NCI-H1417 (cell line): ENCODE measurements around the gene WDR12.
"Not testable (repeated sequence)": the region's sequence is repeated elsewhere in the genome, so short reads cannot be mapped to it uniquely, and the experiment has no call there.

Source experiments
- DNase-seq, 3 experiments: peaks; one replicate each; lab custom pipeline; 2025; lab: John Stamatoyannopoulos, UW

WDR12 gene

DNA sequence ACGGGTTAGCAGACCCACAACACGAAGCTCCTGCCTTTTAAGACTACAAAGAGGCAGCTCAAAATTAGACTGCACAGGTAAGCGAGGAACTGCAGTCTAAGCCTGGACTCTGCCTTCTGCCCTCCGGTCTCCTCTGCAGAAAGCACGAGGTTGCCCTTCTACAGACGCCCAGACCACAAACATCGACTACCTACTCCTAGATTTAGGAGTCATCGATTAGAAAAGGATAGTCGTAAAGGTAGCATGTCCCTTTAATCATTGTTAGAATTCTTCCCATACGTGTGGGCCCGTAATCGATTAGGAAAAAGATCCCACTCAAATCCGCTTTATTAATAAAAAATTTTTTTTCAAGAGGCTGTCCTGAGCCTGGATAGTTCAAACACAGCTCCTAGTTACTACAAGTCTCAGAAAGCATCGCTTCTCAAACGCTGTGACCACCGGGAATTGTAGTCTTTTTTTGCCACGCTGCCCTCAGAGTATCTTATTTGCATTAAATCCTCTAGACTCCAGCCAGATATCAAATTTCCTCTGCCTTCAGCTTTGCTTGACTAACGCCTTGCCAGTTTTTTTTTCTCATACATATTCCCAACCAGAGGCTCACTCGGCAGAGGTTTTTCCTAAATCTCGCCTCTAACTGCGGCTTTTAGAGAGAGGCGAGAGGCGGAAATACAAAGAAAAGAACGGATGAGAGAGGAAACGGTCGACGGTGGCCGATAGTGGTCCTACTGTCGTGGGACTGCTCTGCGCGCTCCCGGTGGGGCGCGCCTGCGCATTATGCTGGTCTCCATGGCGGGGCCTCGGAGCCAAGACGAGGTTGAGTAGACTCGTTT, at the start of gene WDR12, which contains the start of gene CARF:
Gene WDR12, minus strand, starts transcription at position 162 of the 830 bp plus-strand sequence. CDS start 197 bp downstream, outside the sequence.
Gene CARF, plus strand, starts transcription at position 764 of the 830 bp plus-strand sequence. CDS start 29,628 bp downstream, outside the sequence.
- peak; percentile 85 to 99 (median 98) for DNase-seq

GRCh38 chr2:202960524-202960923, 49.1 kb upstream of the WDR12 start:
- no peak for DNase-seq

GRCh38 chr2:202950592-202950991, 39.1 kb upstream of the WDR12 start:
- no peak for DNase-seq

DNA sequence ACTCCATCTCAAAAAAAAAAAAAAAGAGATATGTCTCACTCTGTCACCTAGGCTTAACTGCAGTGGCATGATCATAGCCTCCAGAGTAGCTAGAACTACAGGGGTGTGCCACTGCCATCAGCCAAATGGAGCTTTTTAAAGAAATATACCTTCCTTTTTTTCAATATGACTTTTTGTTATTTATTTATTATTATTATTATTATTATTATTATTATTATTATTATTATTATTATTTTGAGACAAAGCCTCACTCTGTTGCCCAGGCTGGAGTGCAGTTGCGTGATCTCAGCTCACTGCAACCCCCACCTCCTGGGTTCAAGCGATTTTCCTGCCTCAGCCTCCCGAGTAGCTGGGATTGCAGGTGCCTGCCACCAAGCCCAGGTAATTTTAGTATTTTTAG, 37.9 kb upstream of the WDR12 start:
- DNase-seq = not testable (repeated sequence)

DNA sequence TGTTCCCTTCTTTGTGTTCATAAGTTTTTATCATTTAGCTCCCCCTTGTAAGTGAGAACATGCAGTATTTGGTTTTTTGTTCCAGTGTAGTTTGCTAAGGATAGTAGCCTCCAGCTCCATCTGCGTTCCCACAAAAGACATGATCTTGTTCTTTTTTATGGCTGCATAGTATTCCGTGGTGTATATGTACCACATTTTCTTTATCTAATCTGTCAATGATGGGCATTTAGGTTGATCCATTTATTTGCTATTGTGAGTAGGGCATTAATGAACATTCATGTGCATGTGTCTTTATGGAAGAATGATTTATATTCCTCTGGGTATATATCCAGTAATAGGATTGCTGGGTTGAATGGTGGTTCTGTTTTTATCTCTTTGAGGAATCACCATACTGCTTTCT, 34.0 kb upstream of the WDR12 start:
- DNase-seq = no peak

DNA sequence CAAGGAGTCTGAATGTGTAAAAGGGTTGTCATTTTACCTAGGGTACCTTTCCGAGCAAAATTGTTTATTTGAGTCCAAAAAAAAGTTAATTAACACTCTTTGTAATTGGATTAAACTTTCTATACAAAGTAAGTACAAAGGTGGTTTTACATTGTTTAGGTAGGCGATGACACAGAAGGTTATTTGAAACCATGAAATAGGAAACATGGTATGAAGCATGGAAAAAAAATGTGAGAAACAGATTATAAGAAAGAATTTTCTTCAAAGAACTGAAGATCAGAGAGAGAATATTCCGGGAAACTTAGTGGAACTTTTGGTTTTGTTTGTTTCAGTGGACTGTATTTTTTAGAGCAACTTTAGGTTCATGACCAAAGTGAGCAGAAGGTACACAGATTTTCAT, 33.3 kb upstream of the WDR12 start:
- no peak for DNase-seq

DNA sequence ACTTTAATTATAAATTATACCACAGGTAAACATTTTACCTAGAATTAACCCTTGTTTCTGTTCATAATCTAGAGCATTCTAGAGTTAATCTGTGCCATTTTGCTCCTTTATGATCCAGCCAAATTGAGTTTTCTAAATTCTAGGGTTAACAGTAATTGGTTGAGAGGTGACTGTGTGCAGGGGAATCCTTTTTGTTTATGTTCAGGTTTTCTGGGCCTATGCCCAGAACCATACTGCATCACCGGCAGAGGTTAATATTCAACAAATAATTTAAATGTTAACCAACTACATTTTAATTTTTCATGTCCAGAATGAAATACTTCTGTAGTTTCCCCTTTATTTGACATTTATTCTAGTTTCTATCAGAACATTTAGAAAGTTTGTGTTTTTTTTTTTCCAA, 32.9 kb upstream of the WDR12 start:
- no peak for DNase-seq

GRCh38 chr2:202941771-202942170, 30.3 kb upstream of the WDR12 start:
- no peak for DNase-seq

GRCh38 chr2:202938960-202939359, 27.5 kb upstream of the WDR12 start:
- no peak for DNase-seq

- DNase-seq = no peak
These were observed 23.0 kb upstream of the WDR12 start for GRCh38 chr2:202934456-202934855.

DNA sequence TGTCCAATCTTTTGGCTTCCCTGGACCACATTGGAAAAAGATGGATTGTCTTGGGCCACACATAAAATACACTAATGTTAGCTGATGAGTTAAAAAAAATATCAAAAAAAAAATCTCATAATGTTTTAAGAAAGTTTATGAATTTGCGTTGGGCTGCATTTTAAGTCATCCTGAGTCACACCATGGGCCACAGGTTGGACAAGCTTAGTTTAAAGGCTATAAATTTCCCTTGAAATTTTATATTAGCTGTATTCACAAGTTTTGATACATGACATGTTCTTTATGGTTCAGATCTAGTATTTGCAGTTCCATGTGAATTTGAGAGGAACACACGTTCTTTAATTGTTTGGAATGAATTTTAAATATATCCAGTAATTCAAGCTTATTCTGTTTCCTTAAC, 22.5 kb upstream of the WDR12 start:
- no peak for DNase-seq

GRCh38 chr2:202933139-202933510, 21.7 kb upstream of the WDR12 start:
- no peak for DNase-seq

DNA sequence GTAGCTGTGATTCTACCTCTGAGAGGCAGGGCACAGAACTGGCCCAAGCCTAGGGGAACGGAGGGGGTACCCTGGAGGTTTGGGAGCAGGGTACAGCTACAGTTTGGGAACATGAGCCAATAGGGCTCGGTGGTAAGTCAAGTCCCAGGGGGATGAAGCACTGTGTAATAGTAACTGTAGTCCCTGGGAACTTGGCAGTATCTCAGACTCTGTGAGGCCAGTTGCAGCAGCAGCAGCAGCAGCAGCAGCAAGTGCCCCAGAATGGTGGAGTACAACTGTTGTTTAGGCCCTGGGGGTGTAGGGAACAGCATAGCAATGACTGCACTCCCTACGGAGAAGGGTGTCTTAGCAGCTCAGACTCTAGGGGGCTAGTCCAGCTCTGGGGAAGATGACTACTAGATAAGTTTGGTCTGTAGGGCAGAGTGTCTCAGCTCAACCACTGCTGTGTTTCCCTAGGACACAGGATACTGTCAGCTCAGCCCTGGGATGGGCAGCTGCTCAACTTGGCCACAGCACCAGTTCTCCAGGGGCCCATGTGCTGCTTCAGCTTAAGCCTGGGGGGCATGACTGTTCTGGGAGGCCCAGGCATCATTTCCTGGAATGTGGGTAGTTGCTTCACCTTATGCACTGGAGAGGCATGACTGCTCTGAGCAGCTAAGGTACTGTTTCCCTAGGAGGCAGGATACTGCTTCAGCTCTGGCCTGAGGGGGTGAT, 21.1 kb upstream of the WDR12 start:
- DNase-seq = no peak

GRCh38 chr2:202918860-202919259, 7.4 kb upstream of the WDR12 start:
- DNase-seq = no peak

DNA sequence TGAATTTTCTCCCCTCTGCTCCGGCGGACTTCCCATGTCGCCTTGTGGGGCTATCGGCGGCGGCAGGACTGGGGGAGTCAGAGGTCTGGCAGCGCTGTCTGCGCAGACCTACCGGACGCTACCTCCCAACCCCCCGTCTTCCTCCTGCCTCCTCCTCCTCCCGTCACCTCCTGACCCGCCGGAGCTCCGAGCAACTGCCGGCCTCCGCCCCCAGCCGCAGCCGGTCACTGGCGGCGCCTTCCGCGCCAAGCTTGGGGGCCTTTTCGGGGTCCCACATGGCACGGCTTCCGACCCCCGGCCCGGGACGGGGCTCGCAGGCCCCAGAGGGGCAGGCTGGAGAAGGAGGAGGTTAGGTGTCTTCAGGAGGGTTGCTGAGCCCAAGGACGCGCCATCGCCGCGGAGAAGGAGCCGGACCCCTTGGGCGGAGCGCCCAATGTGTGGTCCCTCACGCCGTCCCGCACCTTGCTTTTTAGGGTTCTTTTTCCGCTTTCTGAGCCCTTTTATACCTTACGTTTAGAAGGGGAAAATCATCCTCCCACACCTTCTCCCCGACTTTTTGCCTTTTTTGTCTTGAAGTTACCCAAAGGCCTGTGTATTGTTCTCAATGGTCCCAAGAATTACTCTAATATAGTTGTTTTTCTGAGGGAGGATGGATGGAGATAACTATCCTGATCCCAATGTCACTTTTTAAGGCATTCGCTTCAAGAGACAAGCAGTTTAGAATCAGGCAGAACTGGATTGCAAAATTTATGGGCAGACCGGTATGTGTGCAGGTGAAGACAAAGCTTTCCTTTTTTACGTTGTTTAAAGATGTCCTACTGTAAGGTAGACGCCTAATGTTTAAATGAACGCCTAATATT, 1.1 kb upstream of the WDR12 start:
- peak in 2 of 3 experiments; percentile 11 to 41 for DNase-seq

DNA sequence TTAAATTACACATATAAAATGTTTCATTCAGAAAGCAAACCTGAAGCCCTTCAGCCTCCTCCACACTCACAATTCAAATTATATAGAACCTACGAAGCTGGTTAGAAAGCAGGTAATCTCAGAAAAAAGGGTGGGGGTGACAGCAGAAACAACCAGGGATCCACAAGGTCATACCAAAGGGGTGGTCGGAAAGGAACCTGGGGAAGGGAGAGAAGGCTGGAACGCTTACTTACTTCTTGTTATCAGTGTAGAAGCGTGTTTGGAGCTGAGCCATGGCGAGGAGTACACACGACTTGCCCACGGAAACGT, 316 bp downstream of the WDR12 start:
- no peak for DNase-seq

DNA sequence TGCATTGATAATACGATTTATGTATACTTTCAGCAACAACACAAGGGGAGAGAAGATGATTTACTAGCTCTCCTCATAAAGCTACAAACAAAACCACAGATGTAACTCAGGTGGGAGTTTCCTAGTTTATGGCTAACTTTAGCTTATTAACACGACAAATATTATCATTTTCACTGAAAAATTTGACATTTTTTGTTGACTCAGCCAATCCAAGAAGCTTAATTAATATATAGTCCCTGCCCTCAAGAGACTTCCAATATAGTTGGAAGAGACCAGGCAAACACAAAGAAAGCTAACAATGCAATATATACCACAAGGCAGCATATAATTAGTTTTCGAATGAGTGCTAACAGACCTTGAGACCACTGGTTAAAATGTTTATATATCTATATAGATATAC, 775 bp downstream of the WDR12 start:
- peak in 1 of 3 experiments; percentile 30 for DNase-seq

- not testable (repeated sequence) for DNase-seq
These were observed 1.2 kb downstream of the WDR12 start for GRCh38 chr2:202910250-202910649.

DNA sequence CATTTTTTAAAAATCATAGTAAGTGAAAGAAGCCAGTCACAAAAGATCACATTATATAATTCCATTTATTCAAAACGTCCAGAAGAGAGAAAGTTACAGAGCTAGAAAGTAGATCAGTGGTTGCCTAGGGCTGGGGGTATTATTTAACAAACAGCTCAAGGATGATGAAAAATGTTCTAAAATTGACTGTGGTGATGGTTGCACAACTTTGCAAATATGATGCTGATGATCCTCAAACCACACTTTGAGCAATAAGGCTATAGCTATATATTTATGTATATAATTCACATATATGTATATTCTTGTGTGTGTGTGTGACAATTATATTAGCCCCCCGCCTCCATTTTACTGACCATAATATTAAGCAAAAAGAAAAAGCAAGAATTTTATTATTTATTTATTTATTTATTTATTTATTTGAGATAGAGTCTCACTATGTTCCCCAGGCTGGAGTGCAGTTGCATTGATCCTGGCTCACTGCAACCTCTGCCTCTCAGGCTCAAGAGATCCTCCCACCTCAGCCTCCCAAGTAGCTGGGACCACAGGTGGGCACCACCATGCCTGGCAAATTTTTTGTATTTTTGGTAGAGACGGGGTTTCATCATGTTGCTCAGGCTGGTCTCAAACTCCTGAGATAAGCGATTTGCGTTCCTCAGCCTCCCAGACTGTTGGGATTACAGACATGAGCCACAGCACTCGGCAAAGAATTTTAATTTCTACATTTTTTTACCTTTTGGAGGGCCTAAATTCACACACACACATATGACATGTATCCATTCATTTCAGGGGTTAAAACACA, 1.9 kb downstream of the WDR12 start:
- DNase-seq = no peak

- no peak for DNase-seq
These were observed 3.3 kb downstream of the WDR12 start for GRCh38 chr2:202908186-202908585.

- DNase-seq = not testable (repeated sequence)
These were observed 6.0 kb downstream of the WDR12 start for GRCh38 chr2:202905507-202905906.

- DNase-seq = no peak
These were observed 26.3 kb downstream of the WDR12 start for GRCh38 chr2:202885190-202885589.
